Measurements from ENCODE around the gene ADARB2.

The ADARB2 gene

GRCh38 chr10:1608851-1609647 is 128.3 kb downstream of the ADARB2 start:
- no peak for FAIRE-seq

- no peak for FAIRE-seq
Measured at GRCh38 chr10:1608408-1608807, 128.9 kb downstream of the ADARB2 start.

- no peak for FAIRE-seq
Measured at GRCh38 chr10:1607466-1607865, 129.9 kb downstream of the ADARB2 start.

- no peak for FAIRE-seq
Measured at GRCh38 chr10:1605999-1606940, 131.1 kb downstream of the ADARB2 start.

GRCh38 chr10:1605121-1605520 is 132.2 kb downstream of the ADARB2 start:
- no peak for FAIRE-seq

- no peak for FAIRE-seq
Measured at GRCh38 chr10:1604246-1604645, 133.1 kb downstream of the ADARB2 start.

GRCh38 chr10:1603181-1603580 is 134.1 kb downstream of the ADARB2 start:
- no peak for FAIRE-seq

GRCh38 chr10:1602037-1602484 is 135.3 kb downstream of the ADARB2 start:
- no peak for FAIRE-seq

GRCh38 chr10:1601406-1601805 is 135.9 kb downstream of the ADARB2 start:
- FAIRE-seq: no peak

GRCh38 chr10:1600861-1601260 is 136.5 kb downstream of the ADARB2 start:
- FAIRE-seq: no peak

GRCh38 chr10:1598393-1599153 is 138.8 kb downstream of the ADARB2 start:
- no peak for FAIRE-seq

- no peak for FAIRE-seq
Measured at GRCh38 chr10:1597370-1598146, 139.8 kb downstream of the ADARB2 start.

- no peak for FAIRE-seq
Measured at GRCh38 chr10:1596482-1597099, 140.7 kb downstream of the ADARB2 start.

GRCh38 chr10:1595726-1596125 is 141.6 kb downstream of the ADARB2 start:
- FAIRE-seq: no peak

- FAIRE-seq: no peak
Measured at GRCh38 chr10:1595242-1595600, 142.1 kb downstream of the ADARB2 start.

GRCh38 chr10:1594372-1595241 is 142.7 kb downstream of the ADARB2 start:
- FAIRE-seq: no peak

GRCh38 chr10:1591742-1592141 is 145.6 kb downstream of the ADARB2 start:
- FAIRE-seq: no peak

GRCh38 chr10:1591045-1591444 is 146.3 kb downstream of the ADARB2 start:
- no peak for FAIRE-seq

- no peak for FAIRE-seq
Measured at GRCh38 chr10:1589257-1589656, 148.1 kb downstream of the ADARB2 start.

GRCh38 chr10:1582739-1583138 is 154.6 kb downstream of the ADARB2 start:
- FAIRE-seq: no peak

GRCh38 chr10:1581189-1581588 is 156.1 kb downstream of the ADARB2 start:
- FAIRE-seq: no peak
